Measurements from ENCODE around the gene MRPL9.

- TF ChIP-seq CTCF (IDR thresholded peaks at IDR 0.05; ENCODE audit: insufficient read depth, low read depth, low read length) (no peak), EZH2 (IDR thresholded peaks at IDR 0.05; ENCODE audit: insufficient read depth, low read length) (no peak)
These were observed 46.8 kb upstream of the MRPL9 start for GRCh38 chr1:151809985-151810556.

All from astrocyte (in vitro differentiated cells and primary cell).